ENCODE results near the gene KRT23.

KRT23 gene

GRCh38 chr17:40960144-40960543 lies 22.7 kb upstream of the KRT23 start:
- no peaks in the 10 kb centered on the region for H3K27me3 ChIP-seq (ENCODE audit: insufficient read depth, insufficient read length)

GRCh38 chr17:40958086-40958953 lies 20.9 kb upstream of the KRT23 start:
- Histone ChIP-seq H3K4me1 (ENCODE audit: insufficient read depth, insufficient read length) (no peaks in the 10 kb centered on the region), H3K27me3 (ENCODE audit: insufficient read depth, insufficient read length) (no peaks in the 10 kb centered on the region), H3K36me3 (ENCODE audit: insufficient read depth, insufficient read length, low read length) (no peaks in the 10 kb centered on the region), H3K9me3 (ENCODE audit: insufficient read depth, low read length) (no peaks in the 10 kb centered on the region), H3K4me3 (ENCODE audit: insufficient read length, low read depth) (no peak overlapping the region), H3K9ac (ENCODE audit: insufficient read length, low read depth) (no peak overlapping the region)
- no peak for DNase-seq (ENCODE audit: low read depth, low spot score)
- TF ChIP-seq ZNF274 (IDR thresholded peaks at IDR 0.05; ENCODE audit: low read depth, low read length): no peak

More at GRCh38 chr17:40960144-40960543, 22.7 kb upstream of the KRT23 start:
- Histone ChIP-seq H3K36me3 (ENCODE audit: insufficient read depth, insufficient read length, low read length) (no peaks in the 10 kb centered on the region), H3K4me3 (ENCODE audit: insufficient read length, low read depth) (no peak overlapping the region), H3K9me3 (ENCODE audit: insufficient read depth, low read length) (no peaks in the 10 kb centered on the region), H3K4me1 (ENCODE audit: insufficient read depth, insufficient read length) (no peaks in the 10 kb centered on the region), H3K9ac (ENCODE audit: insufficient read length, low read depth) (no peak overlapping the region)
- TF ChIP-seq ZNF274 (IDR thresholded peaks at IDR 0.05; ENCODE audit: low read depth, low read length) (no peak), SUZ12 (IDR thresholded peaks at IDR 0.05; ENCODE audit: extremely low read depth, insufficient read depth, insufficient read length) (no peak), YY1 (IDR thresholded peaks at IDR 0.05; ENCODE audit: insufficient read depth, insufficient read length) (no peak)
- no peak for DNase-seq (ENCODE audit: low read depth, low spot score)

GRCh38 chr17:40956401-40957254 lies 19.2 kb upstream of the KRT23 start:
- no peaks in the 10 kb centered on the region for H3K27me3 ChIP-seq (ENCODE audit: insufficient read depth, insufficient read length)
- H3K9me3 ChIP-seq (ENCODE audit: insufficient read depth, low read length): no peaks in the 10 kb centered on the region
- no peaks in the 10 kb centered on the region for H3K36me3 ChIP-seq (ENCODE audit: insufficient read depth, insufficient read length, low read length)
- H3K9ac ChIP-seq (ENCODE audit: insufficient read length, low read depth): no peak overlapping the region
- TF ChIP-seq YY1 (IDR thresholded peaks at IDR 0.05; ENCODE audit: insufficient read depth, insufficient read length) (no peak), ZNF274 (IDR thresholded peaks at IDR 0.05; ENCODE audit: low read depth, low read length) (no peak), SUZ12 (IDR thresholded peaks at IDR 0.05; ENCODE audit: extremely low read depth, insufficient read depth, insufficient read length) (no peak)
- no peak for DNase-seq (ENCODE audit: low read depth, low spot score)
- H3K4me1 ChIP-seq (ENCODE audit: insufficient read depth, insufficient read length): no peaks in the 10 kb centered on the region
- no peak overlapping the region for H3K4me3 ChIP-seq (ENCODE audit: insufficient read length, low read depth)

GRCh38 chr17:40953881-40954280 lies 16.4 kb upstream of the KRT23 start:
- DNase-seq (ENCODE audit: low read depth, low spot score): no peak

GRCh38 chr17:40952661-40953060 lies 15.2 kb upstream of the KRT23 start:
- Histone ChIP-seq H3K4me1 (ENCODE audit: insufficient read depth, insufficient read length) (peaks cover 3% of the 10 kb centered on the region), H3K9me3 (ENCODE audit: insufficient read depth, low read length) (no peaks in the 10 kb centered on the region), H3K4me3 (ENCODE audit: insufficient read length, low read depth) (no peak overlapping the region), H3K9ac (ENCODE audit: insufficient read length, low read depth) (no peak overlapping the region), H3K36me3 (ENCODE audit: insufficient read depth, insufficient read length, low read length) (no peaks in the 10 kb centered on the region), H3K27me3 (ENCODE audit: insufficient read depth, insufficient read length) (no peaks in the 10 kb centered on the region)
- TF ChIP-seq ZNF274 (IDR thresholded peaks at IDR 0.05; ENCODE audit: low read depth, low read length) (no peak), YY1 (IDR thresholded peaks at IDR 0.05; ENCODE audit: insufficient read depth, insufficient read length) (no peak)
- DNase-seq (ENCODE audit: low read depth, low spot score): no peak

More at GRCh38 chr17:40953881-40954280, 16.4 kb upstream of the KRT23 start:
- no peaks in the 10 kb centered on the region for H3K36me3 ChIP-seq (ENCODE audit: insufficient read depth, insufficient read length, low read length)
- H3K9me3 ChIP-seq (ENCODE audit: insufficient read depth, low read length): no peaks in the 10 kb centered on the region
- H3K9ac ChIP-seq (ENCODE audit: insufficient read length, low read depth): no peak overlapping the region
- peaks cover 3% of the 10 kb centered on the region for H3K4me1 ChIP-seq (ENCODE audit: insufficient read depth, insufficient read length)
- TF ChIP-seq SUZ12 (IDR thresholded peaks at IDR 0.05; ENCODE audit: extremely low read depth, insufficient read depth, insufficient read length) (no peak), YY1 (IDR thresholded peaks at IDR 0.05; ENCODE audit: insufficient read depth, insufficient read length) (no peak), ZNF274 (IDR thresholded peaks at IDR 0.05; ENCODE audit: low read depth, low read length) (no peak)
- no peak overlapping the region for H3K4me3 ChIP-seq (ENCODE audit: insufficient read length, low read depth)
- no peaks in the 10 kb centered on the region for H3K27me3 ChIP-seq (ENCODE audit: insufficient read depth, insufficient read length)

GRCh38 chr17:40952154-40952553 lies 14.7 kb upstream of the KRT23 start:
- no peaks in the 10 kb centered on the region for H3K36me3 ChIP-seq (ENCODE audit: insufficient read depth, insufficient read length, low read length)
- DNase-seq (ENCODE audit: low read depth, low spot score): no peak
- H3K4me1 ChIP-seq (ENCODE audit: insufficient read depth, insufficient read length): peaks cover 3% of the 10 kb centered on the region
- no peak overlapping the region for H3K9ac ChIP-seq (ENCODE audit: insufficient read length, low read depth)
- no peak overlapping the region for H3K4me3 ChIP-seq (ENCODE audit: insufficient read length, low read depth)
- H3K9me3 ChIP-seq (ENCODE audit: insufficient read depth, low read length): no peaks in the 10 kb centered on the region
- TF ChIP-seq ZNF274 (IDR thresholded peaks at IDR 0.05; ENCODE audit: low read depth, low read length) (no peak), YY1 (IDR thresholded peaks at IDR 0.05; ENCODE audit: insufficient read depth, insufficient read length) (no peak)
- H3K27me3 ChIP-seq (ENCODE audit: insufficient read depth, insufficient read length): no peaks in the 10 kb centered on the region

GRCh38 chr17:40951011-40951622 lies 13.7 kb upstream of the KRT23 start:
- H3K9me3 ChIP-seq (ENCODE audit: insufficient read depth, low read length): no peaks in the 10 kb centered on the region
- H3K9ac ChIP-seq (ENCODE audit: insufficient read length, low read depth): no peak overlapping the region
- no peaks in the 10 kb centered on the region for H3K27me3 ChIP-seq (ENCODE audit: insufficient read depth, insufficient read length)
- H3K4me3 ChIP-seq (ENCODE audit: insufficient read length, low read depth): no peak overlapping the region
- peaks cover 3% of the 10 kb centered on the region for H3K4me1 ChIP-seq (ENCODE audit: insufficient read depth, insufficient read length)
- H3K36me3 ChIP-seq (ENCODE audit: insufficient read depth, insufficient read length, low read length): no peaks in the 10 kb centered on the region
- no peak for TF ChIP-seq YY1 (IDR thresholded peaks at IDR 0.05; ENCODE audit: insufficient read depth, insufficient read length)
- no peak for TF ChIP-seq SUZ12 (IDR thresholded peaks at IDR 0.05; ENCODE audit: extremely low read depth, insufficient read depth, insufficient read length)
- TF ChIP-seq ZNF274 (IDR thresholded peaks at IDR 0.05; ENCODE audit: low read depth, low read length): no peak
- no peak for DNase-seq (ENCODE audit: low read depth, low spot score)
